ENCODE data around the gene EYA2. TPM values are rescaled to one million over a fixed set of nuclear protein-coding genes. Genes with fewer than 3 reads are reported as not detected.

Gene EYA2
- total and polyA plus RNA-seq, 2 donors: 11.1 to 28.5 TPM

DNA sequence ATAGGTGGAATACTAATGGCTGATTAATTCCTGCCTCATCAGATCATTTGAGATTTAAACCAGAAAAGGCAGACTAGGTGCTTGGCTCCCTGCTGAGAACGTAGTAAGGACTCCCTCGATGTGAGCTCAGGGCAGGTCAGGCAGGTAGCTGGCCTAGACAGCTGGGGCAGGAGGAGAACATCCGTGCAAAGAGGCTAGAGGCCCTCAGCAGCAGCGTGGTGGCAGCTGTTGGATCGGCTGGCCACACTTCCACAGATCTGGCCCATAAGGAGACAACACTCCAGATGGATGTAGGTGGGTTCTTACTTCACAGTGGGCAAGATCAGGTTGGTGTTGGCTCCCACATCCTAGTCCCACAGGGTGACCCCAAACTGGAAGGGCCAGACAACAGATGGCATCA is 38.5 kb downstream of the EYA2 start:
- WGBS: 80% methylated on average over 5 of the region's 5 CpGs
- no peak overlapping the region for H3K27ac ChIP-seq (ENCODE audit: low read depth in 1 of 2, low read length in 1 of 2)
- no peaks in the 10 kb centered on the region for H3K4me1 ChIP-seq (ENCODE audit: control insufficient read depth in 2 of 2, insufficient read depth in 2 of 2, low read length in 2 of 2)
- H3K4me3 ChIP-seq (ENCODE audit: low read length in 2 of 2): no peak overlapping the region
- H3K36me3 ChIP-seq (ENCODE audit: control insufficient read depth in 2 of 2, insufficient read depth in 2 of 2, low read length in 1 of 2): no peaks in the 10 kb centered on the region
- no peaks in the 10 kb centered on the region for H3K27me3 ChIP-seq (ENCODE audit: control insufficient read depth in 2 of 2, insufficient read depth in 1 of 2, low read length in 1 of 2)
- DNase-seq (ENCODE audit: low read depth in 6 of 9, low spot score in 9 of 9): no peak
- no peaks in the 10 kb centered on the region for H3K9me3 ChIP-seq (ENCODE audit: control insufficient read depth in 2 of 2, insufficient read depth in 1 of 2, low read length in 1 of 2)

DNA sequence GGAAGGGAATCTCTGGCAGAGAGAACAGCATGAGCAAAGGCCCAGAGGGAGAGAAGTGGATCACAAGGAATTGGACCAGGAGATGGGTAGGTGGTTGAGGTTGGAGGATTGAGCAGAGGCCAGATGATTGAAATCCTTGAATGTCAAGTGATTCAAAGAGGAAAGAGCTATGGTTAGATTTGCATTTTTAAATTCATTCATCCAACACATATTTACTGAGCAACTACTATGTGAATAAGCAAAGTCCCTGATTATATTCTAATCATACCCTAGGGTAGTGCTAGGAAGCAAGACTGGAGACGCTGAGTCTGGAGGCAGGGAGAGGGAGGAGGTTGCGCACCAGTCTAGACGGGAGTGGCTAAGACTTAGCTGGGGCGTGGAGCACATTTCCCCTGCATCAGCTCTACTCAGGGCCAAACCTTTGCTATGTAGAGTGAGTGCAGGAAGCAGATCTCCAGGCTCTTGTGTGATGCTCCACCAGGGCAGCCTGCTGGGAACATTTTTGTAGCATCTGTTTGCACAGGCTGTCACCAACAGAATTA is 40.2 kb downstream of the EYA2 start:
- WGBS: 79% methylated on average over 4 of the region's 4 CpGs

GRCh38 chr20:46935394-46936017 is 40.9 kb downstream of the EYA2 start:
- no peaks in the 10 kb centered on the region for H3K27me3 ChIP-seq (ENCODE audit: control insufficient read depth in 2 of 2, insufficient read depth in 1 of 2, low read length in 1 of 2)
- 92% methylated on average over 9 of the region's 9 CpGs for WGBS
- H3K4me1 ChIP-seq (ENCODE audit: control insufficient read depth in 2 of 2, insufficient read depth in 2 of 2, low read length in 2 of 2): no peaks in the 10 kb centered on the region
- H3K4me3 ChIP-seq (ENCODE audit: low read length in 2 of 2): no peak overlapping the region
- H3K27ac ChIP-seq (ENCODE audit: low read depth in 1 of 2, low read length in 1 of 2): no peak overlapping the region
- DNase-seq (ENCODE audit: low read depth in 6 of 9, low spot score in 9 of 9): no peak
- H3K9me3 ChIP-seq (ENCODE audit: control insufficient read depth in 2 of 2, insufficient read depth in 1 of 2, low read length in 1 of 2): no peaks in the 10 kb centered on the region
- H3K36me3 ChIP-seq (ENCODE audit: control insufficient read depth in 2 of 2, insufficient read depth in 2 of 2, low read length in 1 of 2): no peaks in the 10 kb centered on the region

More for the DNA sequence above, 40.2 kb downstream of the EYA2 start:
- H3K9me3 ChIP-seq (ENCODE audit: control insufficient read depth in 2 of 2, insufficient read depth in 1 of 2, low read length in 1 of 2): no peaks in the 10 kb centered on the region
- DNase-seq (ENCODE audit: low read depth in 6 of 9, low spot score in 9 of 9): no peak
- no peaks in the 10 kb centered on the region for H3K36me3 ChIP-seq (ENCODE audit: control insufficient read depth in 2 of 2, insufficient read depth in 2 of 2, low read length in 1 of 2)
- H3K27me3 ChIP-seq (ENCODE audit: control insufficient read depth in 2 of 2, insufficient read depth in 1 of 2, low read length in 1 of 2): no peaks in the 10 kb centered on the region
- H3K4me1 ChIP-seq (ENCODE audit: control insufficient read depth in 2 of 2, insufficient read depth in 2 of 2, low read length in 2 of 2): no peaks in the 10 kb centered on the region
- no peak overlapping the region for H3K4me3 ChIP-seq (ENCODE audit: low read length in 2 of 2)
- H3K27ac ChIP-seq (ENCODE audit: low read depth in 1 of 2, low read length in 1 of 2): no peak overlapping the region

DNA sequence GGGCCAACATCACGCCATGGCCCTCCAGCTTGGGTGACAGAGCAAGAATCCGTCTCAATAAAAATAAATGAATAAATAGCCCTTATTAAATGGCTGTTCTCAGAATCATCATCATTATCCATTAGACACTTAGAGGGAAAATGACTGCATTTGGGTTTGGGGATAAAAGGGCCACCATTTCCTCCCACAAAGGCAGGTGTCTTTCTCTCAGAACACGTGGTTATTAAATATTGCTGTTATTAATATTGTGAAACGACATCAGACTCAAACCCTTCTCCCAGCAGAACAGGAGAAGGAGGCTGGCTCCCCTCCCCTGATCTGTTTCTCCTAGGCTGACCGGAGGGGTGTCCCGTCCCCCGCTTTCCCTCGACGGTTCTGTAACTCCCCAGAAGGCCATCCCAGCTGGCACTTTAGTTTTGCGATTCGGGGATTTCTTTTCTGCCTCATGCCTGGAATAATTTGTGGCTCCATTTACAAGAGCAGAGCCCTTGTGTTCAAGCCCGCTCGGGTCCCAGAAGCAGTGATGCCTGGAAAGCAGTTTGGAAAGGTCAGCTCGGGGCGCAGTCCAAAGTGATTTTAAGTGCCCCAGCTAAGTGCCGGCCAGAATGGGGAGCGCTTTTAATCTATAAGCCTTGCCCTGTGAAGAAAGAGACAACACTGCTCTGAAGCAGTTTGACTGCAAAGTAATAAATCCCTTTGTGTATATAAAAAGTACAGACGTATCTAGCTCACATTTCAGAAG is 41.9 kb downstream of the EYA2 start:
- H3K36me3 ChIP-seq (ENCODE audit: control insufficient read depth in 2 of 2, insufficient read depth in 2 of 2, low read length in 1 of 2): no peaks in the 10 kb centered on the region
- no peaks in the 10 kb centered on the region for H3K4me1 ChIP-seq (ENCODE audit: control insufficient read depth in 2 of 2, insufficient read depth in 2 of 2, low read length in 2 of 2)
- no peak overlapping the region for H3K27ac ChIP-seq (ENCODE audit: low read depth in 1 of 2, low read length in 1 of 2)
- DNase-seq (ENCODE audit: low read depth in 6 of 9, low spot score in 9 of 9): no peak
- no peak overlapping the region for H3K4me3 ChIP-seq (ENCODE audit: low read length in 2 of 2)
- WGBS: 88% methylated on average over 18 of the region's 18 CpGs
- H3K9me3 ChIP-seq (ENCODE audit: control insufficient read depth in 2 of 2, insufficient read depth in 1 of 2, low read length in 1 of 2): no peaks in the 10 kb centered on the region
- H3K27me3 ChIP-seq (ENCODE audit: control insufficient read depth in 2 of 2, insufficient read depth in 1 of 2, low read length in 1 of 2): no peaks in the 10 kb centered on the region

GRCh38 chr20:46937157-46937523 is 42.5 kb downstream of the EYA2 start:
- WGBS: 88% methylated on average over 4 of the region's 4 CpGs
- no peak for DNase-seq (ENCODE audit: low read depth in 6 of 9, low spot score in 9 of 9)
- Histone ChIP-seq H3K27ac (ENCODE audit: low read depth in 1 of 2, low read length in 1 of 2) (no peak overlapping the region), H3K9me3 (ENCODE audit: control insufficient read depth in 2 of 2, insufficient read depth in 1 of 2, low read length in 1 of 2) (no peaks in the 10 kb centered on the region), H3K4me3 (ENCODE audit: low read length in 2 of 2) (no peak overlapping the region), H3K4me1 (ENCODE audit: control insufficient read depth in 2 of 2, insufficient read depth in 2 of 2, low read length in 2 of 2) (no peaks in the 10 kb centered on the region), H3K27me3 (ENCODE audit: control insufficient read depth in 2 of 2, insufficient read depth in 1 of 2, low read length in 1 of 2) (no peaks in the 10 kb centered on the region), H3K36me3 (ENCODE audit: control insufficient read depth in 2 of 2, insufficient read depth in 2 of 2, low read length in 1 of 2) (no peaks in the 10 kb centered on the region)

- no peak overlapping the region for H3K4me3 ChIP-seq (ENCODE audit: low read length in 2 of 2)
- H3K4me1 ChIP-seq (ENCODE audit: control insufficient read depth in 2 of 2, insufficient read depth in 2 of 2, low read length in 2 of 2): no peaks in the 10 kb centered on the region
- H3K36me3 ChIP-seq (ENCODE audit: control insufficient read depth in 2 of 2, insufficient read depth in 2 of 2, low read length in 1 of 2): no peaks in the 10 kb centered on the region
- no peaks in the 10 kb centered on the region for H3K27me3 ChIP-seq (ENCODE audit: control insufficient read depth in 2 of 2, insufficient read depth in 1 of 2, low read length in 1 of 2)
- no peaks in the 10 kb centered on the region for H3K9me3 ChIP-seq (ENCODE audit: control insufficient read depth in 2 of 2, insufficient read depth in 1 of 2, low read length in 1 of 2)
- DNase-seq (ENCODE audit: low read depth in 6 of 9, low spot score in 9 of 9): no peak
- H3K27ac ChIP-seq (ENCODE audit: low read depth in 1 of 2, low read length in 1 of 2): no peak overlapping the region
- 89% methylated on average over 7 of the region's 7 CpGs for WGBS
These were observed 43.0 kb downstream of the EYA2 start for GRCh38 chr20:46937533-46938226.

DNA sequence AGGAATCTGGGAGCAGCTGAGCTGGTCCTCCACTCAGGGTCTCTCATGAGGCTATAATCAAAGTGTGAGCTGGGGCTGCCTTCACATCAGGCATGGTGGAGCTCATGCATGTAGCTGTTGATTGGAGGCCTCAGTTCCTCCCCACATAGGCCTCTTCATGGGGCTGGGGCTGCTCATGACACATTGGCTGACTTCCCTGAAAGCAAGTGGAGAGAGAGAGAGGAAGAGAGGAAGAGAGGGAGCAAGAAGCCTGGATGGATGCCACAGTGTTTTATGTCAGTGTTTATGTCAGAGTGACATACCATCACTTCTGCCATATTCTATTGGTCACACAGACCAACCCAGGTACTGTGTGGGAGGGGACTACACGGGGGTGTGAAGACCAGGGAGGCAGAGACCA is 43.8 kb downstream of the EYA2 start:
- H3K36me3 ChIP-seq (ENCODE audit: control insufficient read depth in 2 of 2, insufficient read depth in 2 of 2, low read length in 1 of 2): no peaks in the 10 kb centered on the region
- H3K27ac ChIP-seq (ENCODE audit: low read depth in 1 of 2, low read length in 1 of 2): no peak overlapping the region
- H3K27me3 ChIP-seq (ENCODE audit: control insufficient read depth in 2 of 2, insufficient read depth in 1 of 2, low read length in 1 of 2): no peaks in the 10 kb centered on the region
- DNase-seq (ENCODE audit: low read depth in 6 of 9, low spot score in 9 of 9): no peak
- H3K9me3 ChIP-seq (ENCODE audit: control insufficient read depth in 2 of 2, insufficient read depth in 1 of 2, low read length in 1 of 2): no peaks in the 10 kb centered on the region
- no peaks in the 10 kb centered on the region for H3K4me1 ChIP-seq (ENCODE audit: control insufficient read depth in 2 of 2, insufficient read depth in 2 of 2, low read length in 2 of 2)
- no peak overlapping the region for H3K4me3 ChIP-seq (ENCODE audit: low read length in 2 of 2)
- WGBS: 82% methylated on average over 1 of the region's 1 CpG

DNA sequence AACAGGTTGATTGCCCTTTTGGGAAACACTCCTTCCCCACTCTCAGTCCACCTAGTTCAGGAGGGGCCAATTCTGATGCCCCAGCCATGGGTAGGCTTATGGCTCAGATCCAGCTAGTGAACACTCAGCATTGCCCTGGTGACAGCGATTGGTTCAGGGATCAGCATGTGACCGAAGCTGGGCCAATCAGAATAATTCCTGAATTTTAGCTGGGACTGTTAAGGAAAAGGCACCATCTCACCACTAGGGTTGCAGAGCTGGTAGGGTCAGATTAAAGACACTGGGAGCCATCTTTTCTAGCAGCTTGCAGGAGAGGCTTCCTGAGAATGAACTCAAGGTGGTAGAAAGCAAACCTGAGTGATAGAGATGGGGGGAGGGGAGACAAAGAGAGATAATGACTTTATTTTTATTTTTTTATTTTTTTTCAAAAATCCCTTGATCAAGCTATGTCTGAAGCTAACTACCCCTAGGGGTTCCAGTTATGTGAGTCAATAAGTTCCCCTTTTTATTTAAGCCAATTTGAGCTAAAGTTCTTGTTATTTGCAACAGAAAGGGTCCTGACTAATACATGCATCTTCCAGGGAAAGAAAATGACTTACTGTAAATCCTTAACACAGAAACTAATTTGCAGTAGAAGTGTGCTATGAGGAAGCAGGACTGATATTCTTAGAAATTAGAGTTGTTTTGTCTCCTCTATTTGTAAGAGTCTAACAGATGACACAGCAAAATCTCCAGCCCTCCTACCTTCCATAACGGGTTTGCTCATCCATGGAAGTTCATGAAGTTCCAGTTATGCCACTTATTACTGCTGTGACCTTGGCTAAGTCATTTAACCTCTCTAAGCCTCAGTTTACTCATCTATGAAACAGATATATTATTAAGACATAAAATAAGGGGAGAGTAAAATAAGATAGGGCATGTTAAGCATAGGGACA is 44.7 kb downstream of the EYA2 start:
- Histone ChIP-seq H3K27me3 (ENCODE audit: control insufficient read depth in 2 of 2, insufficient read depth in 1 of 2, low read length in 1 of 2) (no peaks in the 10 kb centered on the region), H3K9me3 (ENCODE audit: control insufficient read depth in 2 of 2, insufficient read depth in 1 of 2, low read length in 1 of 2) (no peaks in the 10 kb centered on the region), H3K27ac (ENCODE audit: low read depth in 1 of 2, low read length in 1 of 2) (no peak overlapping the region), H3K4me1 (ENCODE audit: control insufficient read depth in 2 of 2, insufficient read depth in 2 of 2, low read length in 2 of 2) (no peaks in the 10 kb centered on the region), H3K36me3 (ENCODE audit: control insufficient read depth in 2 of 2, insufficient read depth in 2 of 2, low read length in 1 of 2) (no peaks in the 10 kb centered on the region), H3K4me3 (ENCODE audit: low read length in 2 of 2) (no peak overlapping the region)
- WGBS: 41% methylated on average over 3 of the region's 3 CpGs
- no peak for DNase-seq (ENCODE audit: low read depth in 6 of 9, low spot score in 9 of 9)

Data from thymus (tissue), 11 donors.